Stimulated activated naive CD8-positive, alpha-beta T cell treated with anti-CD3 and anti-CD28 coated beads, Interleukin-15, amount 100 ng/mL, for 72 hours (primary cell): ENCODE measurements around the gene PRSS38.

Experiments used
- ATAC-seq: fragments of 150-1000 bp; cut with Tn5 transposase; 2 replicates; pipeline ENCODE4 v1.10.0; 2021; ENCODE audit warnings: mild to moderate bottlenecking, moderate library complexity
- DNase-seq, 2 donors: peaks; one replicate each; pipeline ENCODE4 v3.0.0; 2021 to 2022
- H3K27ac Mint-ChIP-seq, 2 donors: one replicate each; pipeline ENCODE4 v1.8.0; 2022; ENCODE audit warnings: mild to moderate bottlenecking in 2 of 2, mixed read lengths in 2 of 2, moderate library complexity in 2 of 2
- H3K27me3 Mint-ChIP-seq: one replicate; pipeline ENCODE4 v1.8.0; 2022; ENCODE audit warnings: mixed read lengths
- H3K4me1 Mint-ChIP-seq: one replicate; pipeline ENCODE4 v1.8.0; 2022; ENCODE audit warnings: mild to moderate bottlenecking, mixed read lengths
- H3K4me3 Mint-ChIP-seq, 2 donors: one replicate each; pipeline ENCODE4 v1.8.0; 2022; ENCODE audit warnings: mild to moderate bottlenecking in 2 of 2, mixed read lengths in 2 of 2, moderate library complexity in 1 of 2
- H3K9me3 Mint-ChIP-seq, 2 donors: one replicate each; pipeline ENCODE4 v1.8.0; 2022; ENCODE audit warnings: mixed read lengths in 2 of 2

Gene PRSS38

GRCh38 chr1:227815468-227816409 is at the start of gene PRSS38:
Gene PRSS38, plus strand, starts transcription at chr1:227815675. Its CDS starts 42 bp downstream, at chr1:227815717.
- no peaks in the 10 kb centered on the region for H3K27me3 Mint-ChIP-seq
- no peak within 1 kb of the TSS for H3K4me3 Mint-ChIP-seq
- H3K4me1 Mint-ChIP-seq = peaks cover 8% of the 10 kb centered on the region
- no peak within 1 kb of the TSS for H3K27ac Mint-ChIP-seq
- DNase-seq (no peak), ATAC-seq (no peak)
- H3K9me3 Mint-ChIP-seq = peaks cover 17 to 37% of the 10 kb centered on the region in 2 donors

- Mint-ChIP-seq H3K27ac (peak overlapping the region in 1 of 2 donors; percentile 84), H3K27me3 (no peaks in the 10 kb centered on the region), H3K4me1 (peaks cover 67% of the 10 kb centered on the region), H3K4me3 (peak overlapping the region; percentile 17 to 73), H3K9me3 (no peaks in the 10 kb centered on the region)
- peak; percentile 80 to 90 for DNase-seq
- ATAC-seq = peak; percentile 95
These were observed 49.4 kb upstream of the PRSS38 start for GRCh38 chr1:227766015-227766634.

GRCh38 chr1:227766653-227767277 is 48.7 kb upstream of the PRSS38 start:
- Mint-ChIP-seq H3K4me1 (peaks cover 67% of the 10 kb centered on the region), H3K9me3 (no peaks in the 10 kb centered on the region), H3K27me3 (no peaks in the 10 kb centered on the region), H3K4me3 (peak overlapping the region in 1 of 2 donors; percentile 73), H3K27ac (peak overlapping the region in 1 of 2 donors; percentile 56)
- DNase-seq (no peak), ATAC-seq (peak; percentile 1)

GRCh38 chr1:227767401-227768124 is 47.9 kb upstream of the PRSS38 start:
- no peak for ATAC-seq
- Mint-ChIP-seq H3K27me3 (no peaks in the 10 kb centered on the region), H3K27ac (peak overlapping the region in 1 of 2 donors; percentile 56), H3K4me1 (peaks cover 67% of the 10 kb centered on the region), H3K9me3 (no peaks in the 10 kb centered on the region), H3K4me3 (no peak overlapping the region)
- no peak for DNase-seq

GRCh38 chr1:227768125-227768439 is 47.4 kb upstream of the PRSS38 start:
- Mint-ChIP-seq H3K27me3 (no peaks in the 10 kb centered on the region), H3K9me3 (no peaks in the 10 kb centered on the region), H3K4me3 (no peak overlapping the region), H3K27ac (no peak overlapping the region), H3K4me1 (peaks cover 67% of the 10 kb centered on the region)
- ATAC-seq (no peak), DNase-seq (no peak)

GRCh38 chr1:227768640-227769039 is 46.8 kb upstream of the PRSS38 start:
- Mint-ChIP-seq H3K27me3 (no peaks in the 10 kb centered on the region), H3K27ac (no peak overlapping the region), H3K4me3 (no peak overlapping the region), H3K4me1 (peaks cover 65% of the 10 kb centered on the region), H3K9me3 (no peaks in the 10 kb centered on the region)
- ATAC-seq = no peak
- DNase-seq = no peak

GRCh38 chr1:227769047-227769935 is 46.2 kb upstream of the PRSS38 start:
- no peak overlapping the region for H3K27ac Mint-ChIP-seq
- no peak overlapping the region for H3K4me3 Mint-ChIP-seq
- DNase-seq (no peak), ATAC-seq (no peak)
- peaks cover 65% of the 10 kb centered on the region for H3K4me1 Mint-ChIP-seq
- H3K27me3 Mint-ChIP-seq = no peaks in the 10 kb centered on the region
- H3K9me3 Mint-ChIP-seq = no peaks in the 10 kb centered on the region

GRCh38 chr1:227769936-227770494 is 45.5 kb upstream of the PRSS38 start:
- Mint-ChIP-seq H3K27me3 (no peaks in the 10 kb centered on the region), H3K9me3 (no peaks in the 10 kb centered on the region), H3K4me3 (no peak overlapping the region), H3K4me1 (peaks cover 65% of the 10 kb centered on the region), H3K27ac (no peak overlapping the region)
- no peak for DNase-seq
- ATAC-seq = no peak

GRCh38 chr1:227770812-227771211 is 44.7 kb upstream of the PRSS38 start:
- Mint-ChIP-seq H3K4me3 (no peak overlapping the region), H3K9me3 (no peaks in the 10 kb centered on the region), H3K27ac (no peak overlapping the region), H3K27me3 (no peaks in the 10 kb centered on the region), H3K4me1 (peaks cover 59% of the 10 kb centered on the region)
- no peak for DNase-seq
- no peak for ATAC-seq

- ATAC-seq = no peak
- no peaks in the 10 kb centered on the region for H3K9me3 Mint-ChIP-seq
- H3K4me1 Mint-ChIP-seq = peaks cover 54% of the 10 kb centered on the region
- H3K27me3 Mint-ChIP-seq = no peaks in the 10 kb centered on the region
- H3K4me3 Mint-ChIP-seq = no peak overlapping the region
- no peak overlapping the region for H3K27ac Mint-ChIP-seq
- no peak for DNase-seq
These were observed 44.1 kb upstream of the PRSS38 start for GRCh38 chr1:227771326-227771725.

GRCh38 chr1:227771771-227772170 is 43.7 kb upstream of the PRSS38 start:
- no peak for ATAC-seq
- no peak overlapping the region for H3K4me3 Mint-ChIP-seq
- no peaks in the 10 kb centered on the region for H3K27me3 Mint-ChIP-seq
- DNase-seq = no peak
- no peaks in the 10 kb centered on the region for H3K9me3 Mint-ChIP-seq
- H3K4me1 Mint-ChIP-seq = peaks cover 49% of the 10 kb centered on the region
- no peak overlapping the region for H3K27ac Mint-ChIP-seq

- H3K27ac Mint-ChIP-seq = no peak overlapping the region
- DNase-seq (no peak), ATAC-seq (no peak)
- no peaks in the 10 kb centered on the region for H3K27me3 Mint-ChIP-seq
- peaks cover 44% of the 10 kb centered on the region for H3K4me1 Mint-ChIP-seq
- no peaks in the 10 kb centered on the region for H3K9me3 Mint-ChIP-seq
- H3K4me3 Mint-ChIP-seq = no peak overlapping the region
These were observed 41.9 kb upstream of the PRSS38 start for GRCh38 chr1:227773558-227773957.

- Mint-ChIP-seq H3K27ac (peak overlapping the region in 1 of 2 donors; percentile 90), H3K4me1 (peaks cover 40% of the 10 kb centered on the region), H3K4me3 (peak overlapping the region in 1 of 2 donors; percentile 48), H3K9me3 (no peaks in the 10 kb centered on the region), H3K27me3 (no peaks in the 10 kb centered on the region)
- ATAC-seq (peak; percentile 92), DNase-seq (peak; percentile 34 to 66)
These were observed 41.3 kb upstream of the PRSS38 start for GRCh38 chr1:227774051-227774731.
